LHCN-M2 (cell line): ENCODE data around the gene SLC16A8. TPM values are rescaled to one million over a fixed set of nuclear protein-coding genes. Genes with fewer than 3 reads are reported as not detected.

ENCODE experiments used
- DNase-seq: peaks from one replicate; pipeline ENCODE4 v3.0.0-alpha.2; 2012; ENCODE audit warnings: low read depth
- total RNA-seq: library from RNA; depleted of rRNA; stranded (reverse); fragments of >200 nt; gene quantifications from 2 replicates; pipeline ENCODE4 v1.2.3, GENCODE V29; 2014

Gene SLC16A8
- total RNA-seq, 1 experiment from 2014 or later = not detected

- no peak for DNase-seq
Observed at GRCh38 chr22:38112381-38112780, 28.4 kb upstream of the SLC16A8 start.

GRCh38 chr22:38111925-38112355, 28.0 kb upstream of the SLC16A8 start:
- no peak for DNase-seq

- no peak for DNase-seq
Observed at GRCh38 chr22:38110863-38111852, 27.2 kb upstream of the SLC16A8 start.

GRCh38 chr22:38110008-38110862, 26.3 kb upstream of the SLC16A8 start, which contains the start of gene BAIAP2L2:
TSS of gene BAIAP2L2 (minus strand) at chr22:38110684. CDS start at chr22:38110525, 159 bp downstream.
- no peak for DNase-seq

GRCh38 chr22:38109371-38110001, 25.5 kb upstream of the SLC16A8 start:
- peak; percentile 12 for DNase-seq

- no peak for DNase-seq
Observed at GRCh38 chr22:38108561-38109319, 24.8 kb upstream of the SLC16A8 start.

GRCh38 chr22:38107692-38108515, 23.9 kb upstream of the SLC16A8 start:
- peak; percentile 11 for DNase-seq

- no peak for DNase-seq
Observed at GRCh38 chr22:38106814-38107578, 23.0 kb upstream of the SLC16A8 start.

- no peak for DNase-seq
Observed at GRCh38 chr22:38104084-38104483, 20.1 kb upstream of the SLC16A8 start.

- no peak for DNase-seq
Observed at GRCh38 chr22:38103641-38104040, 19.7 kb upstream of the SLC16A8 start.

GRCh38 chr22:38098410-38099249, 14.6 kb upstream of the SLC16A8 start:
- DNase-seq = no peak

- DNase-seq = no peak
Observed at GRCh38 chr22:38097557-38098409, 13.8 kb upstream of the SLC16A8 start.

GRCh38 chr22:38097058-38097457, 13.1 kb upstream of the SLC16A8 start:
- DNase-seq = no peak

GRCh38 chr22:38089474-38089851, 5.5 kb upstream of the SLC16A8 start:
- DNase-seq = no peak

GRCh38 chr22:38088629-38089473, 4.9 kb upstream of the SLC16A8 start:
- no peak for DNase-seq

- no peak for DNase-seq
Observed at GRCh38 chr22:38087855-38088254, 3.9 kb upstream of the SLC16A8 start.
